Cerebellar cortex (tissue), 1 donor: ENCODE measurements around the gene CFAP92.

Experiments
- DNase-seq: peaks from one replicate; pipeline ENCODE4 v3.0.0-alpha.2; 2015; ENCODE audit warnings: low spot score

CFAP92 gene

GRCh38 chr3:128983293-128984069, 10.4 kb downstream of the CFAP92 start:
- DNase-seq: no peak

- DNase-seq: no peak
Observed at GRCh38 chr3:128975276-128975675, 18.6 kb downstream of the CFAP92 start.

DNA sequence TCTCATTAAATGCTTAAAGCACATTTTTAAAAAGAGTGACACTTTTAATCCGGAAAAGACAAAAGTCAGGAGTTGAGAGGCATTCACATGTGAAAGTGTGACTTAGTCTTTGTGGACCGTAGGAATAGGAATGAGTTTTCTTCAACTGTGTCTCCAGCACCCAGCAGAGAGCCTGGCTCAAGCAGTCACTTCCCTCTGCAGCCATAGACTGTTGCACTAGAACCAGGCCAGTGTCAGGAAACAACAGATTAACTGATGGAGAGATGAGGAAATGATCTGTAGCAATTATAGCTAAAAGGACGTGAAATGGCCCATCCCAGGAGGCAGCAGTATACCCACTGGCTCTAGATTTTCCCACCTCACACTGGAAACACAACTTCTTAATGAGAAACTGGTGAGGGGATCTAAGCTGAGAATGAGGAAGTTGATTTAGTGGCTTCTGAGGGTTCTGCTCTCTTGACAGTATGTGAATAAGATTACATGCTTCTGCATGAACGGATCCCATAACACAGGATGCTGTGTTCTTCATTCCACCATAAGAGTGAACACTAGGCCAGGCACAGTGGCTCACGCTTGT, 19.8 kb downstream of the CFAP92 start:
- DNase-seq: no peak

GRCh38 chr3:128971421-128972100, 22.3 kb downstream of the CFAP92 start:
- no peak for DNase-seq

- no peak for DNase-seq
Observed at GRCh38 chr3:128970740-128971047, 23.2 kb downstream of the CFAP92 start.

DNA sequence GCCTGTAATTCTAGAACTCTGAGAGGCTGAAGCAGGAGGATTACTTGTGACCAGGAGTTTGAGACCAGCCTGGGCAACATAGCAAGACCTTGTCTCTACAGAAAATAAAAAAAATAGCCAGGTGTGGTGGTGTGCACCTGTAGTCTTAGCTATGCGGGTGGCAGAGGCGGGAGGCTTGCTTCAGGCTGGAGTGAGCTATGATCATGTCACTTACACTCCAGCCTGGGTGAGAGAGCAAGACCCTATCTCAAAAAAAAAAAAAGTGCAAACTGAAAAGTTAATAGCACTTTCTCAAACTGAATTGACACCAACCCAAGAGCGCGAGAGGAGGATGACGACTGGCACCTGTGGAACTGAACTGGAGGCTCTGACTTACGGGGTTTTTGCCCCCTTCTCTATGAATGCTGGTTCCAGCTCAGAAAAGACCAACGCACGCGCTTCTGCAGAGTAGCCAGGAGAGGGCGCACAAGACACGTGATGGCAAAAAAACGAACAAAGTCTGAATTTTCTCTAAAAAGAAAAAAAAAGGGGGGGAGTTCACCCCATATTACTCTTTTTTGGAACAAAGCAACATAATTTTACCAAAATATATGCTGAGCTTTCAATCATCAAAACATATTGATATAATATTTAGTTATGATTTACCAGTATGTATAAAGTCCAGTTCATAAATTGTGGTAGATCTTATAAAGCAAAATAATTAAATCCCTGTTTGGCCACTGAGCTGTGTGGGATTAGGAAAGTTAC, 23.7 kb downstream of the CFAP92 start:
- DNase-seq: peak; percentile 49

- no peak for DNase-seq
Observed at GRCh38 chr3:128967748-128968355, 26.0 kb downstream of the CFAP92 start.

- DNase-seq: no peak
Observed at GRCh38 chr3:128965818-128966217, 28.1 kb downstream of the CFAP92 start.

- DNase-seq: no peak
Observed at GRCh38 chr3:128965280-128965679, 28.6 kb downstream of the CFAP92 start.

GRCh38 chr3:128956440-128956839, 37.4 kb downstream of the CFAP92 start:
- no peak for DNase-seq

- DNase-seq: peak; percentile 35
Observed at GRCh38 chr3:128950223-128950938, 43.5 kb downstream of the CFAP92 start.

DNA sequence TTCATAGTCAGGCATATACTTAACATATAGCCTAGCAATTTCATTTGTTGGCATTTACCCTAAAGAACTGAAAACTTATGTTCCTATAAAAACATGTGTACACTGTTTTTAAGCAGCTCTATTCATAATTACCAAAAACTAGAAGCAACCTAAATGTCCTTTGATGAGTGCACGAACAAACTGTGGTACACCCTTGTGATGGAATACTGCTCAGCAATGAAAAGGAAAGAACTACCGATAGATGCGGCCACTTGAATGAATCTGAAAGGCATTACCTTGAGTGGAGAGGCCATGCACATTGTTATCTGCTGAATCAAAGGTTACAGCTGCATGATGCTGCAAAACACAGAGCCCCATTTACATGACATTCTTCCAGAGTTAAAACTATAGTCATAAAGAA, 44.7 kb downstream of the CFAP92 start:
- DNase-seq: no peak

DNA sequence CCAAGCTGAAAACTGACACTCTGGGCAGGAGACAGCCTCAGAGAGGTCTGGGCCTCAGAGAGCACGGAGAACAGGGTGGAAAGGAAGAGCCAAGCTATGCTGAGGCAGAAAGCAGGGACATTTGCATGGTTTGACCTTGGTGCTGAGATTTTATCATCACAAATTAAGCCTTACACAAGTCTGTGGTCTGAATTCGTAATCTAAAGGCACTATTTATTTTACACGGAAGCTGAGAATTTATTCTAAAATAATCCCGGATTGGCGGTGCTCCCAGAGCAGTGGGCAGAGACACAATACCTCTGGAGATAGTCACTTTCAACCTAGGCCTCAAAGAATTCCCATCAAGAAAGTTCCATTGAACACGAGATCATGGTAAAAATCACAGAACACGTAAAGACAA, 47.5 kb downstream of the CFAP92 start:
- DNase-seq: no peak

GRCh38 chr3:128945878-128946175, 48.0 kb downstream of the CFAP92 start:
- DNase-seq: no peak

DNA sequence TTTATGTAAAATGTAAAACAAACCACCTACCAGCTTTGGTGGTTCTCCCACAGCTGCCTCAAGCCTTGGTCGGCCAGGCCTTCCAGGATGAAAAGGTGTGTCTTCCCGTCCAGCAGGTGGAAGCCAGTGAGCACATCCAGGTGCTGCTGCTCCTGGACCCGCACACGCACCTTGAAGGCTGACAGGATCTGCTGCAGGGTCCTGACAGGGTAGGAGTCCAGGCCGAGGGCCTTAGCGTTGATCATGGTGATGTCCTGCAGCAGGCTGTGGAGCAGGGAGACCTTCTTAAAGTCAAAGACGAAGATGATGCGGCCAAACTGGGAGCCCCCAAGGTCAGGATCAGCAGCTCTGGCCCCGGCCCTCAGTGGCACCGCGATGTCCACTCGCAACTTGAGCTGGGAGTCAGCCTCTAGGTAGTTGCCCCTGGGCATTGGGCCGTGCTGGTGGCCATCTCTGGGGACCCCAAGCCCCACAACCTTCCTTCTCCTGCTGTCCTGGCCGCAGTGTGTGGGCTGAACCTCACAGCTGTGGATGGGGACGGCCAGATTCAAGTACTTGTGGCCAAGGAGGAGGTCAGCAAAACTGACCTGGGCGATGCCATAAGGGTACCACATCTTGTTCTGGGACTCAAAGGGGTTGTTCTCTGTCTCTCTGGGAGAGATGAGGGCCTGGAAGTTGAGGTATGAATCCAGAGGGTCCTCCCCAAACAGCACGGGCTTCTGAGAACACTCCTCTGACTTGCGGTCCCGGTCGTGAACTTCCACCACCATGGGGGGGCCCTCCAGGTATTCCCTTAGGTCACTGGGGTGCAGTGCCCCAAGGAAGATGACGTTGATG, 48.6 kb downstream of the CFAP92 start:
- no peak for DNase-seq

- no peak for DNase-seq
Observed at GRCh38 chr3:128942161-128942952, 51.5 kb downstream of the CFAP92 start.

- DNase-seq: no peak
Observed at GRCh38 chr3:128940252-128940651, 53.6 kb downstream of the CFAP92 start.

DNA sequence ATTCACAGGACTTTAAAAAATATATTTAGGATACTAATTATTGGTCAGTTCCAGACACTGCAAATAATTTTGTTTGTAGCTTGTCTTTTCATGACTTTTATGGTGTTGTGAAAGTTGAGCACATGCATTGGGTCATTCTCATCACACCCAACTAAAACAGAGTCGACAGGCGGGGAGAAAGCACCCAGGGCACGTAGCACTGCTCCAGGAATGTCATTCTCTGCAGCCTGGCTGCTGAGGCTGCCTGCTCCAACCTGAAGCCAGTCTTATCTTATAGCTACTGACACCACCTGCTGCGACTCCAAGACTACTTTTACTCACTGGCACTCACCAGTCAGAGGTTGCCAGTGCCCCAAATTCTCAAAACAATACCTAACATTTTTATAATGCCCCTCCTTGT, 57.5 kb downstream of the CFAP92 start:
- no peak for DNase-seq

DNA sequence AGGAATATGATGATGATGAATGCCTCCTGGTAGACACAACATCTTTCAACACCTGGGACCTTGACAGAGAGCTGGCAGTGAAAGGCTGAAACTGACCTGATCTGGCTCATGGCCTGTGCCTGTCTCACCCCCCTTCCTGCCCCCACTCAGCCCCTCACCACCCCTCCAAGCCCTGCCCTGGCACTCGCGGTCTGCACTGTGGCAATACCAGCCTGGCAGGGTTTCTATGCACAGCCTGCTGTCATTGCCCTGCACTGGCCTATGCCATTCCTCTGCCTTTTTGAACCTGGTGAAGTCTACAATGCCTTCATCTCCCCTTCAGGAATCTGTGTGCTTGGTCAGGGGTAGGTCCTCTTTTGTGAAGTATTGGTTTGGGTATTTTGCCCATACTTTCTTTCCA, 58.0 kb downstream of the CFAP92 start:
- DNase-seq: no peak

DNA sequence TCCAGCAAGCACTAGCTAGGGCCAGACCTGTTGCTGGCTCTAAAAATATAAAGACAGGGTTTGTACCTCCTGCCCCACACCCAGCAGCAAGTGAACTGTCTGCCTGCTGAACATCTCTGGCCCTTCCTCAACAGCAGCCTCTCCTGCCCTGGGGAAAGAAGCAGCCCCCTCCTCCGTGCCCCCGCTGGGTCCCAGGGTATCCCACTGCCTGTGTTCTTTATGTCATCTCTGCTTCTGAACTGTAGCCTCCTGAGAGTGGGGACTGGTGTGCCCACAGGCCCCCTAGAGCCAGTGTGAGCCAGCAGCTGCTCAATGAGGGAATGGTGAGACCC, 60.0 kb downstream of the CFAP92 start:
- no peak for DNase-seq
